GM12892 (cell line): ENCODE data around the gene PPP6R2.
A peak's percentile ranks its signal among the peaks of the same experiment; 100 is the strongest.

Experiments used
- POLR2A ChIP-seq: IDR thresholded peaks from 2 replicates; pipeline ENCODE4 v1.6.1; 2011; ENCODE audit warnings: low read depth, low read length, control low read depth
- POLR2AphosphoS5 ChIP-seq: IDR thresholded peaks from 2 replicates; pipeline ENCODE4 v1.6.1; 2011; ENCODE audit warnings: low read depth, low read length, control low read depth

- peak; percentile 55; the same call in 1 of the 2 replicates for TF ChIP-seq POLR2AphosphoS5
- TF ChIP-seq POLR2A: peak; percentile 72; the same call in 1 of the 2 replicates
These were observed at the start of gene PPP6R2 for GRCh38 chr22:50342651-50343540.
